Heart left ventricle (tissue), 16 donors: ENCODE results near the gene FUBP3. TPM values are rescaled to one million over a fixed set of nuclear protein-coding genes. Genes with fewer than 3 reads are reported as not detected.
A peak's percentile ranks its signal among the peaks of the same experiment; 100 is the strongest.

Source experiments
- ATAC-seq, 4 donors: fragments of 200-7000 bp; cut with Tn5 transposase; one replicate each; pipeline ENCODE4 v1.9.1; 2020 to 2022; ENCODE audit warnings: moderate library complexity in 4 of 4, mild to moderate bottlenecking in 3 of 4, moderate number of reproducible peaks in 1 of 4
- DNase-seq, 5 donors: peaks; one replicate each; pipeline ENCODE4 v3.0.0-alpha.2; 2020
- H3K27ac ChIP-seq, 12 donors: fragments of 200-600 bp; sonication (generic) in 4 of 12; one replicate each; pipeline versions ENCODE4 v1.5.0 to v1.8.0; 2016 to 2022; ENCODE audit warnings: mild to moderate bottlenecking in 2 of 12
- H3K27me3 ChIP-seq, 9 donors: fragments of 200-600 bp; sonication (generic) in 2 of 9; one replicate each; pipeline versions ENCODE4 v1.5.1 to v1.8.0; 2016 to 2022; ENCODE audit warnings: mild to moderate bottlenecking in 3 of 9
- H3K36me3 ChIP-seq, 9 donors: fragments of 200-600 bp; sonication (generic) in 2 of 9; one replicate each; pipeline versions ENCODE4 v1.5.0 to v1.8.0; 2018 to 2022; ENCODE audit warnings: mild to moderate bottlenecking in 2 of 9
- H3K4me1 ChIP-seq, 12 donors: fragments of 200-600 bp; sonication (generic) in 4 of 12; one replicate each; pipeline versions ENCODE4 v1.5.0 to v1.8.0; 2016 to 2022; ENCODE audit warnings: mild to moderate bottlenecking in 3 of 12
- H3K4me3 ChIP-seq, 12 donors: fragments of 200-600 bp; sonication (generic) in 4 of 12; one replicate each; pipeline versions ENCODE4 v1.5.0 to v1.8.0; 2017 to 2022; ENCODE audit warnings: mild to moderate bottlenecking in 9 of 12, moderate library complexity in 4 of 12
- H3K9me3 ChIP-seq, 12 donors: fragments of 200-600 bp; sonication (generic) in 4 of 12; one replicate each; pipeline versions ENCODE4 v1.5.0 to v1.8.0; 2016 to 2022; ENCODE audit warnings: mild to moderate bottlenecking in 1 of 12
- POLR2A ChIP-seq, 2 donors: fragments of 450-650 bp; IDR thresholded peaks; one replicate each; pipeline ENCODE4 v1.6.1; 2017; ENCODE audit warnings: antibody characterized with exemption in 2 of 2, mild to moderate bottlenecking in 2 of 2, moderate library complexity in 2 of 2
- WGBS, 4 donors: extraction: QIAGEN DNeasy Blood & Tissue Kit in 2 of 4; methylation state at CpG; one replicate each; pipeline versions ENCODE4 v1.1.5 to v1.1.7; 2013 to 2018; 5-methylcytosine and 5-hydroxymethylcytosine counted together
- intact Hi-C, 10 donors: fragments of 100-400 bp; cut with DNase I; formaldehyde crosslinking; loops; one replicate each; pipeline versions ENCODE4 v1.11.1 to v1.14.2; 2022
- polyA plus RNA-seq, 2 donors: library from polyadenylated mRNA; stranded (reverse); fragments of 200-250 nt; gene quantifications; one replicate each; pipeline ENCODE4 v1.2.3, GENCODE V29; 2013
- total RNA-seq, 9 donors: library from RNA; depleted of rRNA in 2 of 9; stranded (reverse); fragments of >200 nt in 2 of 9; fragmentation: NEBNext Ultra II Directional in 3 of 9; extraction: Animal tissue kit (Norgen Biotek cat#: 25700) in 3 of 9; gene quantifications; one replicate each; pipeline versions ENCODE4 v1.1.0 to v1.2.4, GENCODE V29; 2016 to 2023
- TF ChIP-seq, protein P1 (sequence below), 12 donors: fragments of 200-600 bp; sonication (generic) in 4 of 12; IDR thresholded peaks; one replicate each; pipeline versions ENCODE4 v1.5.0 to v1.8.0; 2018 to 2022; ENCODE audit warnings: antibody characterized with exemption in 12 of 12, mild to moderate bottlenecking in 5 of 12
- donor health status: ischemic (EF 13 %, LVEDD 7.1; RV severe dilation, severe dysfunction).
- donor health status: healthy with polysubstance abuse.
- donor health status: DM: no; HTN: yes; CAD: no.
- donor health status: DM: no; HTN: no; CAD: no.
- donor health status: ischemic (EF 25% LVEDD 6.9; RV normal size, moderate dysfunction).
- donor health status: ischemic (EF 25% LVEDD 5.7; RV mildly dilated, moderate dysfunction).
- donor health status: healthy.
- donor health status: DM: yes; HTN: yes; CAD: no.
- donor health status: ischemic (EF 35%, LVEDD 5.7; RV mildly dilated, moderate dysfunction).
- donor health status: nonischemic (EF 11% LVEDD 7.7; RV severe dilation, severe dysfunction).
- donor health status: DM: yes; HTN: yes; CAD: no.
- donor health status: PGD.
- donor health status: ischemic (EF 29% LVEDD 5.4; RV normal size, mild dysfunction).
- donor health status: nonischemic (EF 23%, LVEDD 6.1; RV moderate dilation, normal function).

The FUBP3 gene
- total and polyA plus RNA-seq, 11 donors = 14.4 to 39.5 (median 24.8) TPM

DNA sequence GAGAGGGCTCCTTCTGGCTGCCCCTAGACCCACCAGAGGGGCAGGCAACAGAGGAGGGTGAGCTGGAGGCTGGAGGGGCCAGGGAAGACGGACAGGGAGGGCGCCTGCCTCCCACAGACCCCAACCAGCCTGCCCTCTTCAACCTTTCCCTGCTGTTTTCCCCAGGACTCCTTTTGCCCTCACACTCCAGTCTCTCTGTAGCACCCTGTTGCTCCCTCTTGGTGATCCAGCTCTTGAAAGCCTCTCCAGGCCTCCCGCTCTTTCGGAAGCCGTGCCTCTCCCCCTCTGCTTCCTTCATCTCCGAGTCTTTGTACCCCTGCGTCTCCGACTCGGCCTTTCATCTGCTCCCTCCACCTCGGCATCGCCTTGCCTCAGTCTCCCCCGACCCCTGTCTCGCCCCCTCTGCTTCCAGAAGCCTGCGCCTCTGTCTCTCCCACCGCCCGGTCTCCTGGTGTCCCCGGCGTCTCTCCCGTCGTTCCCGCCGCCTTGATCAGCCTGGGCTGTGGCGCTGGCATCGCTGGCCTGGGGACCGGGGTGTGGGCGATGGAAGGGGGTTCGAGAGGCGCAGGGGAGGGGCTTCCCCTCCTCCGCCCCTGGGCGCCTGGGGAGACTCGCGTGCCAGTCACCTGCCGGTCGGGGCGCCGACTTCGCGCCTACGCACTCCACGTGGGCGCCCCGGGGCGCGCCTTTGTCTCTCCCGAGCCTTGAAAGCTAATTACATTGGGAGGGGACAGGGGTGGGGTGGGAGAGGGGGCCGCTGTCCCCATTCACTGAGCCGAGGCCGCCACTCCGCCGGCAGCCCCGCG, 79.7 kb downstream of the FUBP3 start:
- peak overlapping the region in 1 of 12 donors; percentile 38 for H3K4me3 ChIP-seq
- DNase-seq (no peak), ATAC-seq (no peak)
- H3K9me3 ChIP-seq = no peaks in the 10 kb centered on the region
- H3K27me3 ChIP-seq = peaks cover 58 to 96% (median 78%) of the 10 kb centered on the region in 9 donors
- H3K36me3 ChIP-seq = no peaks in the 10 kb centered on the region
- H3K4me1 ChIP-seq = peaks cover 0 to 48% (median 31%) of the 10 kb centered on the region in 12 donors
- intact Hi-C loops = no loop called here
- WGBS, 4 donors = 11 to 30% (median 13%) methylated on average over 22 to 52 of the region's 52 CpGs
- TF ChIP-seq POLR2A (IDR thresholded peaks at IDR 0.05) = no peak
- TF ChIP-seq, protein P1, sequence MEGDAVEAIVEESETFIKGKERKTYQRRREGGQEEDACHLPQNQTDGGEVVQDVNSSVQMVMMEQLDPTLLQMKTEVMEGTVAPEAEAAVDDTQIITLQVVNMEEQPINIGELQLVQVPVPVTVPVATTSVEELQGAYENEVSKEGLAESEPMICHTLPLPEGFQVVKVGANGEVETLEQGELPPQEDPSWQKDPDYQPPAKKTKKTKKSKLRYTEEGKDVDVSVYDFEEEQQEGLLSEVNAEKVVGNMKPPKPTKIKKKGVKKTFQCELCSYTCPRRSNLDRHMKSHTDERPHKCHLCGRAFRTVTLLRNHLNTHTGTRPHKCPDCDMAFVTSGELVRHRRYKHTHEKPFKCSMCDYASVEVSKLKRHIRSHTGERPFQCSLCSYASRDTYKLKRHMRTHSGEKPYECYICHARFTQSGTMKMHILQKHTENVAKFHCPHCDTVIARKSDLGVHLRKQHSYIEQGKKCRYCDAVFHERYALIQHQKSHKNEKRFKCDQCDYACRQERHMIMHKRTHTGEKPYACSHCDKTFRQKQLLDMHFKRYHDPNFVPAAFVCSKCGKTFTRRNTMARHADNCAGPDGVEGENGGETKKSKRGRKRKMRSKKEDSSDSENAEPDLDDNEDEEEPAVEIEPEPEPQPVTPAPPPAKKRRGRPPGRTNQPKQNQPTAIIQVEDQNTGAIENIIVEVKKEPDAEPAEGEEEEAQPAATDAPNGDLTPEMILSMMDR (IDR thresholded peaks at IDR 0.05) = no peak
- no peak overlapping the region for H3K27ac ChIP-seq

DNA sequence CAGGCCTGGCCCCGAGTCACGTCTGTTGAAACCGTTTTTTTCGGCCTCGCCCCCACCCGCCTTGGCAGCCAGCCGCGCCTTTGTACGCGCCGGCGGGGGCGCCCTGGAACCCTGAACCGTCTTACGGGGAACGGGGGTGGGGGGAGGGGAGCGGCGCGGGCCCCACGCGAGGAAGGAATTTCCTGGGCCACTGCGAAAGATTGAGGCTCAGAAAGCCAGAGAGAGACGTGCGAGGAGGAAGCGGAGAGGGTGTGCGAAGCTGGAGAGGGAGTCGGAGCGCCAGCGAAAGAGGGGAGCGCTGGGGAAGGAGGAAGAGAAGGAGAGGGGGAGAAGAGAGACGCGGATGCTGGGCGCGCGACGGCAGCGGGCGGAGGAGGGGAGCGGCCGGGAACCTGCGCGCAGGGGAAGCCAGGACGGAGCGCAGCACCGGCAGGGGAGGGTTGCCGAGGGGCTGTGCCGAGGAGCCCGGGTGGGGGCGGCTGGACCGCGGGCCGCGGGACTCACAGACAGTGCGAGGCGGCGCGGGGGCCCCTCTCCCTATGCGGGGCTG, 80.4 kb downstream of the FUBP3 start:
- H3K27me3 ChIP-seq = peaks cover 65 to 100% (median 84%) of the 10 kb centered on the region in 9 donors
- no peaks in the 10 kb centered on the region for H3K9me3 ChIP-seq
- intact Hi-C loops = loop anchor here in 1 of 10 donors (10.0 kb wide), 1 partner anchor 175 kb away; no protein-coding TSS in a partner anchor
- peak in 2 of 5 donors; percentile 8 to 52 for DNase-seq
- 2 to 3% (median 2%) methylated on average over 37 to 58 of the region's 58 CpGs for WGBS, 4 donors
- H3K27ac ChIP-seq = no peak overlapping the region
- H3K36me3 ChIP-seq = no peaks in the 10 kb centered on the region
- TF ChIP-seq, protein P1 (IDR thresholded peaks at IDR 0.05) = no peak
- no peak for TF ChIP-seq POLR2A (IDR thresholded peaks at IDR 0.05)
- ATAC-seq = no peak
- H3K4me1 ChIP-seq = peaks cover 2 to 55% (median 34%) of the 10 kb centered on the region in 12 donors
- H3K4me3 ChIP-seq = peak overlapping the region in 8 of 12 donors; percentile 13 to 53 (median 42)

DNA sequence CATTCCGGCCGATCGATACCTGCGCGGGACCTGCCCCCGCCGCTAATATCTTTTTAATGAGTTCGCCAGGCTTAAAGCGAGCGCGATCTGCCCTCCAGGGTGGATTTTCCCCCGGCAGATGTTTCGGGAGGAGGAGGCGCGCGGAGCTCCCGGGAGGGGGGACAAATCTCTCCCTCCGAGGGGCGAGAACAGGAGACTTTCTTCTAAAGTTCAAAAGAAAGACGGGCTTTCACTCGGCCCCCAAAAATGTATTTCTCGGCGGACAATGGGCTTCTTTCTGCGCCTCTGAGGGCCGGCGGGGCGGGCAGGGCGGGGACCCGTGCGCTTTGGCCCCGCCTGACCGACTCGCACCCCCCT, 80.9 kb downstream of the FUBP3 start:
- intact Hi-C loops = loop anchor here in 1 of 10 donors (10.0 kb wide), 1 partner anchor 176 kb away; no protein-coding TSS in a partner anchor
- no peak for TF ChIP-seq POLR2A (IDR thresholded peaks at IDR 0.05)
- TF ChIP-seq, protein P1 (IDR thresholded peaks at IDR 0.05) = no peak
- no peak for ATAC-seq
- WGBS, 4 donors = 0 to 3% (median 1%) methylated on average over 11 to 33 of the region's 33 CpGs
- peak overlapping the region; percentile 13 to 53 (median 40) for H3K4me3 ChIP-seq
- peaks cover 70 to 100% (median 89%) of the 10 kb centered on the region in 9 donors for H3K27me3 ChIP-seq
- H3K4me1 ChIP-seq = peaks cover 2 to 60% (median 37%) of the 10 kb centered on the region in 12 donors
- no peak overlapping the region for H3K27ac ChIP-seq
- no peaks in the 10 kb centered on the region for H3K9me3 ChIP-seq
- H3K36me3 ChIP-seq = no peaks in the 10 kb centered on the region
- DNase-seq = peak in 1 of 5 donors; percentile 5
